PC-9 (cell line): ENCODE results near the gene CRY2.

Experiments used
- CTCF ChIP-seq: fragments of 200-600 bp; sonication (generic); conservative IDR thresholded peaks from 2 replicates; pipeline ENCODE4 v1.6.1; 2017; ENCODE audit warnings: mixed run types, antibody characterized with exemption, mild to moderate bottlenecking, moderate library complexity
- EZH2 ChIP-seq: fragments of 200-600 bp; sonication (generic); IDR thresholded peaks from 2 replicates; pipeline ENCODE4 v1.8.0; 2017; ENCODE audit warnings: antibody characterized with exemption, low read depth

- TF ChIP-seq CTCF: no peak
- no peak for TF ChIP-seq EZH2
Observed at GRCh38 chr11:45807792-45808238, 39.5 kb upstream of the CRY2 start.
